A549 (cell line): ENCODE results near the gene CDC26. TPM values are rescaled to one million over a fixed set of nuclear protein-coding genes. Genes with fewer than 3 reads are reported as not detected.

Experiments
- ATAC-seq, 2 experiments: fragments of 200-7000 bp in 1 of 2; fragments of >200 bp in 1 of 2; cut with Nextera tagmentation in 1 of 2; cut with Tn5 transposase in 1 of 2; 3 replicates each; pipeline versions ENCODE4 v1.8.0 to v1.9.1; 2018 to 2020; ENCODE audit warnings: mild to moderate bottlenecking in 1 of 2, moderate library complexity in 1 of 2
- CTCF ChIA-PET: fragments of 300-600 bp; sonication (Branson Sonifier 250); formaldehyde crosslinking; extraction: SDS; loops from one replicate; lab custom pipeline; 2021; ENCODE audit warnings: antibody characterized with exemption, inconsistent platforms; lab: Yijun Ruan, JAX
- POLR2A ChIA-PET: fragments of 350-600 bp; formaldehyde crosslinking; extraction: SDS; loops from one replicate; lab custom pipeline; 2021; ENCODE audit warnings: antibody characterized with exemption, inconsistent platforms; lab: Yijun Ruan, JAX
- DNase-seq, 2 experiments: peaks; one replicate each; pipeline versions ENCODE4 v3.0.0 to v3.0.0-alpha.2; 2011 to 2016; ENCODE audit warnings: low read depth in 1 of 2, low spot score in 1 of 2
- FAIRE-seq: peaks from 2 replicates; lab custom pipeline; 2011; peaks lifted over from hg19 to GRCh38; lab: Jason Lieb, UNC
- H3K27ac ChIP-seq, 2 experiments: fragments of >200 bp; sonication (Bioruptor Twin); formaldehyde crosslinking; 3 replicates each; pipeline ENCODE4 v1.5.1; 2016 to 2017
- H3K4me1 ChIP-seq: fragments of >200 bp; sonication (Bioruptor Twin); formaldehyde crosslinking; 3 replicates; pipeline ENCODE4 v1.6.1; 2016
- H3K4me2 ChIP-seq: fragments of >200 bp; sonication (Bioruptor Twin); formaldehyde crosslinking; 3 replicates; pipeline ENCODE4 v1.6.1; 2016
- H3K4me3 ChIP-seq: fragments of >200 bp; sonication (Bioruptor Twin); formaldehyde crosslinking; 3 replicates; pipeline ENCODE4 v1.5.1; 2016
- H3K9me3 ChIP-seq: fragments of >200 bp; sonication (Bioruptor Twin); formaldehyde crosslinking; 3 replicates; pipeline ENCODE4 v1.6.1; 2016
- HEYL ChIP-seq: fragments of 250-450 bp; sonication (Bioruptor Pico); IDR thresholded peaks from 2 replicates; pipeline ENCODE4 v1.8.0; 2021; ENCODE audit warnings: mild to moderate bottlenecking, moderate library complexity
- HOXB13 ChIP-seq: fragments of 250-450 bp; sonication (Bioruptor Pico); IDR thresholded peaks from 2 replicates; pipeline ENCODE4 v1.5.0; 2020; ENCODE audit warnings: low read depth, mild to moderate bottlenecking, moderate library complexity
- HOXB5 ChIP-seq: fragments of 250-450 bp; sonication (Bioruptor Pico); IDR thresholded peaks from 2 replicates; pipeline ENCODE4 v1.5.0; 2020; ENCODE audit warnings: mild to moderate bottlenecking, moderate library complexity
- NPAS2 ChIP-seq: fragments of 250-450 bp; sonication (Bioruptor Pico); IDR thresholded peaks from 2 replicates; pipeline ENCODE4 v1.8.0; 2022; ENCODE audit warnings: mild to moderate bottlenecking, moderate library complexity, borderline replicate concordance
- POLR2AphosphoS2 ChIP-seq: conservative IDR thresholded peaks from 2 replicates; pipeline ENCODE4 v1.6.1; 2012; ENCODE audit warnings: low read length, improper control_type of control experiment, inconsistent platforms
- RAD21 ChIP-seq, 2 experiments: fragments of >200 bp in 1 of 2; sonication (Bioruptor Twin) in 1 of 2; formaldehyde crosslinking in 1 of 2; IDR thresholded peaks in 1 of 2; conservative IDR thresholded peaks in 1 of 2; 2 replicates in 1 of 2; 3 replicates in 1 of 2; pipeline ENCODE4 v1.6.1; 2012 to 2018; ENCODE audit warnings: inconsistent platforms in 1 of 2
- RCOR1 ChIP-seq: fragments of 150-350 bp; IDR thresholded peaks from 2 replicates; pipeline ENCODE4 v1.6.1; 2014; ENCODE audit warnings: antibody characterized with exemption, low read length, low read depth
- SMC3 ChIP-seq: fragments of >200 bp; sonication (Bioruptor Twin); formaldehyde crosslinking; IDR thresholded peaks from 3 replicates; pipeline ENCODE4 v1.6.1; 2018; ENCODE audit warnings: inconsistent platforms
- TFCP2L1 ChIP-seq: fragments of 250-450 bp; sonication (Bioruptor Pico); IDR thresholded peaks from 2 replicates; pipeline ENCODE4 v1.5.0; 2021; ENCODE audit warnings: mild to moderate bottlenecking
- TP53 ChIP-seq: fragments of 250-450 bp; sonication (Bioruptor Pico); IDR thresholded peaks from 2 replicates; pipeline ENCODE4 v1.5.0; 2021; ENCODE audit warnings: mild to moderate bottlenecking, moderate library complexity
- WGBS: methylation state at CpG from one replicate; pipeline ENCODE4 v1.1.6; 2017; ENCODE audit errors: missing lambda C conversion rate; 5-methylcytosine and 5-hydroxymethylcytosine counted together
- polyA plus RNA-seq, 4 experiments: library from polyadenylated mRNA; depleted of rRNA in 3 of 4; stranded (reverse); fragments of >200 nt; fragmentation: RNase III in 1 of 4; extraction: RNeasy Plus Mini Kit Qiagen cat#74134 plus additional on column Dnase treatment in 1 of 4; gene quantifications; 2 replicates in 3 of 4; 3 replicates in 1 of 4; pipeline ENCODE4 v1.2.3, GENCODE V29; 2011 to 2017
- TF ChIP-seq, protein P1 (sequence below): fragments of 200-600 bp; sonication (generic); IDR thresholded peaks from 2 replicates; pipeline ENCODE4 v1.6.1; 2016; ENCODE audit warnings: antibody characterized with exemption, mild to moderate bottlenecking, moderate library complexity
- TF ChIP-seq, protein P2 (sequence below): fragments of >200 bp; sonication (Bioruptor Twin); formaldehyde crosslinking; IDR thresholded peaks from 3 replicates; pipeline ENCODE4 v1.5.1; 2016

CDC26 gene
- polyA plus RNA-seq, 2 of the 4 experiments (the other 2 are of a cell fraction) = 69.0 to 80.7 TPM

DNA sequence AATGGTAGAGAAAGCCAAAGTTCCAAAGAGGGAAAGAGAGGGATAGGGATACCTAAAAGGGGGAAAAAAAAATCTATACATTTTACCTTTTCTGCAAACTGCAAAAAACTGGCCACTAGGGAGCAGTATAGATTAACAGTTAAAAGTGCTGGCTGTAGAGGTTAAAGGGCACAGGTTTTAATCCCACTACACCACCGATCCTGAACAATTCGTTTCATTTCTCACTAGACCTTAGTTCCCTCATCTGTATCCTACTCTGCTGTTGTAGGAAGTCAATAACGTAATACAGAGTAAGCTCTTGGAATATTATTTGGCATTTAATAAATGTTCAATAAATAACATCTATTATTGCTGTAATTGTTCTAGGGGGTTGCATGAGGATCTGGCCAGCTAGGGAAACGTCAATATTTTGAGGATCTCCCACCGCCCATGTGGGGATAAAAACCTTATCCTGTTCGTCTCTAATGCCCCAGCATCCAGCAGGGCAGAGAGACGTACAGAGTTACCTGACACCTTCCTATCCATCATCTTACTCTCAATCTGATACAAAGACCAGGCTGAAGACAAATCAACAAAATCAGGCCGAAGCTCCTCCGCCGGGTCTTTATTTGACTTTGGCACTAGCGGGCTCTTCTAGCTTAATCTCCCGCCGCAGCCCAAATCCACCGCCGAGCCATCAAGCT lies 757 bp downstream of the CDC26 start:
- peak overlapping the region; percentile 88 to 93 for H3K27ac ChIP-seq
- POLR2A ChIA-PET = interaction anchor here (0.5 to 2.4 kb wide), 14 partner anchors 10 to 383 kb away, joined by 3 to 22 read pairs (median 4); partner anchors contain the start of genes ALAD, C9orf43, FKBP15 and POLE3
- peak overlapping the region; percentile 78 for H3K4me3 ChIP-seq
- no peak for FAIRE-seq
- ATAC-seq = peak; percentile 52 to 62
- H3K4me1 ChIP-seq = peaks cover 28% of the 10 kb centered on the region; the same call in 2 of the 3 replicates
- peak; percentile 66 for DNase-seq
- TF ChIP-seq SMC3 (peak; percentile 37; the same call in 2 of the 3 replicates), RAD21 (conservative IDR thresholded peaks at IDR 0.05 in 1 of 2, IDR thresholded peaks at IDR 0.05 in 1 of 2) (peak; percentile 64 to 70)
- TF ChIP-seq, protein P1, sequence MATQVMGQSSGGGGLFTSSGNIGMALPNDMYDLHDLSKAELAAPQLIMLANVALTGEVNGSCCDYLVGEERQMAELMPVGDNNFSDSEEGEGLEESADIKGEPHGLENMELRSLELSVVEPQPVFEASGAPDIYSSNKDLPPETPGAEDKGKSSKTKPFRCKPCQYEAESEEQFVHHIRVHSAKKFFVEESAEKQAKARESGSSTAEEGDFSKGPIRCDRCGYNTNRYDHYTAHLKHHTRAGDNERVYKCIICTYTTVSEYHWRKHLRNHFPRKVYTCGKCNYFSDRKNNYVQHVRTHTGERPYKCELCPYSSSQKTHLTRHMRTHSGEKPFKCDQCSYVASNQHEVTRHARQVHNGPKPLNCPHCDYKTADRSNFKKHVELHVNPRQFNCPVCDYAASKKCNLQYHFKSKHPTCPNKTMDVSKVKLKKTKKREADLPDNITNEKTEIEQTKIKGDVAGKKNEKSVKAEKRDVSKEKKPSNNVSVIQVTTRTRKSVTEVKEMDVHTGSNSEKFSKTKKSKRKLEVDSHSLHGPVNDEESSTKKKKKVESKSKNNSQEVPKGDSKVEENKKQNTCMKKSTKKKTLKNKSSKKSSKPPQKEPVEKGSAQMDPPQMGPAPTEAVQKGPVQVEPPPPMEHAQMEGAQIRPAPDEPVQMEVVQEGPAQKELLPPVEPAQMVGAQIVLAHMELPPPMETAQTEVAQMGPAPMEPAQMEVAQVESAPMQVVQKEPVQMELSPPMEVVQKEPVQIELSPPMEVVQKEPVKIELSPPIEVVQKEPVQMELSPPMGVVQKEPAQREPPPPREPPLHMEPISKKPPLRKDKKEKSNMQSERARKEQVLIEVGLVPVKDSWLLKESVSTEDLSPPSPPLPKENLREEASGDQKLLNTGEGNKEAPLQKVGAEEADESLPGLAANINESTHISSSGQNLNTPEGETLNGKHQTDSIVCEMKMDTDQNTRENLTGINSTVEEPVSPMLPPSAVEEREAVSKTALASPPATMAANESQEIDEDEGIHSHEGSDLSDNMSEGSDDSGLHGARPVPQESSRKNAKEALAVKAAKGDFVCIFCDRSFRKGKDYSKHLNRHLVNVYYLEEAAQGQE = no peak
- TF ChIP-seq, protein P2, sequence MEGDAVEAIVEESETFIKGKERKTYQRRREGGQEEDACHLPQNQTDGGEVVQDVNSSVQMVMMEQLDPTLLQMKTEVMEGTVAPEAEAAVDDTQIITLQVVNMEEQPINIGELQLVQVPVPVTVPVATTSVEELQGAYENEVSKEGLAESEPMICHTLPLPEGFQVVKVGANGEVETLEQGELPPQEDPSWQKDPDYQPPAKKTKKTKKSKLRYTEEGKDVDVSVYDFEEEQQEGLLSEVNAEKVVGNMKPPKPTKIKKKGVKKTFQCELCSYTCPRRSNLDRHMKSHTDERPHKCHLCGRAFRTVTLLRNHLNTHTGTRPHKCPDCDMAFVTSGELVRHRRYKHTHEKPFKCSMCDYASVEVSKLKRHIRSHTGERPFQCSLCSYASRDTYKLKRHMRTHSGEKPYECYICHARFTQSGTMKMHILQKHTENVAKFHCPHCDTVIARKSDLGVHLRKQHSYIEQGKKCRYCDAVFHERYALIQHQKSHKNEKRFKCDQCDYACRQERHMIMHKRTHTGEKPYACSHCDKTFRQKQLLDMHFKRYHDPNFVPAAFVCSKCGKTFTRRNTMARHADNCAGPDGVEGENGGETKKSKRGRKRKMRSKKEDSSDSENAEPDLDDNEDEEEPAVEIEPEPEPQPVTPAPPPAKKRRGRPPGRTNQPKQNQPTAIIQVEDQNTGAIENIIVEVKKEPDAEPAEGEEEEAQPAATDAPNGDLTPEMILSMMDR = peak; percentile 83
- peak overlapping the region; percentile 84 for H3K4me2 ChIP-seq
- CTCF ChIA-PET = interaction anchor here (0.6 to 4.0 kb wide), 38 partner anchors 9 to 382 kb away, joined by 3 to 35 read pairs (median 5); partner anchors contain the start of genes ALAD, C9orf43, FKBP15 and POLE3
- 2% methylated on average over 15 of the region's 15 CpGs for WGBS
- no peaks in the 10 kb centered on the region for H3K9me3 ChIP-seq

DNA sequence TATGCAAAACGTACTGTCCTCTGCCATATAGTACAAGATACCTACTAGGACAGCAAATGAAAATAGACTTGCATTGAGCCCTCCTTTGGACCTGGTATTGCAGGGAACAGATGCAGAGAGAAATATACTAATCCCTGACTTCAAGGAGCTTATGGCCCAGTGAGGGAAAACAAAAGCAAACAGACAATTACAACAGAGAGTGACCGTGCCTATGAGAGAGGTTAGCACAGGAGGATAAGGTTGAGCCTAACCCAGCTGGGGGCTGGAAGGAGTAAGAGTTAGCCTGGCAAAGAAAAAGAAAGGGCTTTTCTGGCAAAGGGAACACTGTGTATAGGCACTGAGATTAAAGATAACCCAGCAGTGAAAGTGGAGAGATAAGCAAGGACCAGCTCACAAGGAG lies 5.5 kb downstream of the CDC26 start:
- no peak overlapping the region for H3K27ac ChIP-seq
- H3K4me1 ChIP-seq = peaks cover 7% of the 10 kb centered on the region; the same call in 2 of the 3 replicates
- H3K4me2 ChIP-seq = no peak overlapping the region
- FAIRE-seq (no peak), DNase-seq (no peak), ATAC-seq (no peak)
- 85% methylated on average over 2 of the region's 2 CpGs for WGBS
- ChIA-PET CTCF (interaction anchor here (1.2 to 1.4 kb wide), 3 partner anchors 12 to 388 kb away, joined by 3 read pairs; no protein-coding TSS in a partner anchor), POLR2A (no interaction called here)
- H3K9me3 ChIP-seq = no peaks in the 10 kb centered on the region
- TF ChIP-seq POLR2AphosphoS2 (no peak), HEYL (CRISPR knock-in tag) (no peak), HOXB13 (CRISPR knock-in tag) (no peak), TFCP2L1 (no peak), RCOR1 (no peak), TP53 (no peak), HOXB5 (CRISPR knock-in tag) (no peak), NPAS2 (CRISPR knock-in tag) (no peak)
- TF ChIP-seq, protein P1 = no peak
- H3K4me3 ChIP-seq = no peak overlapping the region
